Activated gamma-delta T cell treated with Interleukin-2 at 50 U/mL for 16 hours (primary cell): ENCODE data around the gene RIOX2.
"Not testable (repeated sequence)": the region's sequence is repeated elsewhere in the genome, so short reads cannot be mapped to it uniquely, and the experiment has no call there.

ENCODE experiments used
- DNase-seq: peaks from one replicate; pipeline ENCODE4 v3.0.0-alpha.2; 2020

Gene RIOX2

GRCh38 chr3:97909830-97910229 is 62.4 kb downstream of the RIOX2 start:
- not testable (repeated sequence) for DNase-seq

- no peak for DNase-seq
Measured at GRCh38 chr3:97901313-97902248, 70.7 kb downstream of the RIOX2 start.

- DNase-seq, result no peak
Measured at GRCh38 chr3:97899331-97899730, 72.9 kb downstream of the RIOX2 start.

GRCh38 chr3:97896547-97896946 is 75.7 kb downstream of the RIOX2 start:
- no peak for DNase-seq

- DNase-seq, result no peak
Measured at GRCh38 chr3:97896129-97896528, 76.1 kb downstream of the RIOX2 start.

GRCh38 chr3:97895216-97895615 is 77.0 kb downstream of the RIOX2 start:
- DNase-seq, result no peak

- no peak for DNase-seq
Measured at GRCh38 chr3:97892852-97893251, 79.4 kb downstream of the RIOX2 start.
